ENCODE measurements around the gene UBE2QL1. TPM values are rescaled to one million over a fixed set of nuclear protein-coding genes. Genes with fewer than 3 reads are reported as not detected.

Gene UBE2QL1
- total RNA-seq, 1 experiment from 2014 or later, result 0.54 TPM

GRCh38 chr5:6454628-6455053, 6.0 kb downstream of the UBE2QL1 start:
- DNase-seq (ENCODE audit: low spot score), result no peak

DNA sequence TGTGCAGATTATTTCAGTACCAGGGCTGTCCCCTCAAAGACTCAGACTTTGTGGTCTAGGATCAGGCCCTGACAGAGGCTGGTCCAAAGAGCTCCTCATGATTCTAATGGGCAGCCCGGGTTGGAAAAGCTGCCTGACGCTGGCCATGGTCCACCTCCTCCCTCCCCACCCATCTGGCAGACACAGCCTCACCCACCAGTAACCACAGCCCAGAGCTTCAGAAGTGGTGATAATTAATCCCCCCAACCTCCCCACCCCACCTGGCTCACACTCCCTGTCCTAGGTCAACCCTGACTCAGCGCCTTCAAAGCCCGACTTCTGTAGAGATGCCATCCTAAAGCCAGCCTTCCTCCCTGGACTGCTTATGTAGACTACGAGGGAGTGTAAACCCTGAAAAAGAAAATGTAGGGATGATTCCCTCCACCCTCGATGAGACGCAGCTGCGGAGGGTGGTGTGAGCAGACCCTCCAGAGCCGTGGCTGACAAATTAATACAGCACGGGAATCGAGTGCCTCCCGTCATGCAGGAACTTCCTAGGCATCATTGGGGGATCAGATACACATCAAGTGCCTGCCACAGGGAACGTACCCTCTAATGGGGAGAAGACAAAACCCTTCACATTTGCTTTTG, 7.0 kb downstream of the UBE2QL1 start:
- DNase-seq (ENCODE audit: low spot score), result no peak

- no peak for DNase-seq (ENCODE audit: low spot score)
Measured at GRCh38 chr5:6456766-6457370, 8.2 kb downstream of the UBE2QL1 start.

- no peak for DNase-seq (ENCODE audit: low spot score)
Measured at GRCh38 chr5:6457592-6457991, 8.9 kb downstream of the UBE2QL1 start.

- DNase-seq (ENCODE audit: low spot score), result no peak
Measured at GRCh38 chr5:6458833-6459232, 10.2 kb downstream of the UBE2QL1 start.

GRCh38 chr5:6459896-6460295, 11.2 kb downstream of the UBE2QL1 start:
- DNase-seq (ENCODE audit: low spot score), result no peak

DNA sequence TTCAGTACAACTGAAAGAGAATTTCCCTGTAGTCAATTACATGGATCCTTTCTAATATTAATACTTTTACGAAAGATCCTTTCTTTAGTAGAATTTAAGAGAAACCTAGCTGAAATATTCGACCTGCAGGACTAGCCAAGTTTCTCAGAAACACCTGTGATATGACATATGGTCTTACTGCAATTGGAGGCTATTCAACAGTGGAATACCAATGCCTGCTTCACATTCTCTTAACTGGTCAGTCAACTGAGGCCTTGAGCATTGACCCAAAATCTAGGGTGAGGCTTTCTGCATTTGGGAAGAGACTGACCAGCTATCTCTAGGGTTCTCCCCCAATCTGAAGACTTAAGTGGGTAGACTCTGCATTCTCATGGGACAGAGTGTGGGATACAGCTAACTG, 12.3 kb downstream of the UBE2QL1 start:
- DNase-seq (ENCODE audit: low spot score), result no peak

GRCh38 chr5:6461793-6462650, 13.4 kb downstream of the UBE2QL1 start:
- DNase-seq (ENCODE audit: low spot score), result no peak

- no peak for DNase-seq (ENCODE audit: low spot score)
Measured at GRCh38 chr5:6462671-6463070, 14.0 kb downstream of the UBE2QL1 start.

GRCh38 chr5:6464441-6464840, 15.8 kb downstream of the UBE2QL1 start:
- no peak for DNase-seq (ENCODE audit: low spot score)

DNA sequence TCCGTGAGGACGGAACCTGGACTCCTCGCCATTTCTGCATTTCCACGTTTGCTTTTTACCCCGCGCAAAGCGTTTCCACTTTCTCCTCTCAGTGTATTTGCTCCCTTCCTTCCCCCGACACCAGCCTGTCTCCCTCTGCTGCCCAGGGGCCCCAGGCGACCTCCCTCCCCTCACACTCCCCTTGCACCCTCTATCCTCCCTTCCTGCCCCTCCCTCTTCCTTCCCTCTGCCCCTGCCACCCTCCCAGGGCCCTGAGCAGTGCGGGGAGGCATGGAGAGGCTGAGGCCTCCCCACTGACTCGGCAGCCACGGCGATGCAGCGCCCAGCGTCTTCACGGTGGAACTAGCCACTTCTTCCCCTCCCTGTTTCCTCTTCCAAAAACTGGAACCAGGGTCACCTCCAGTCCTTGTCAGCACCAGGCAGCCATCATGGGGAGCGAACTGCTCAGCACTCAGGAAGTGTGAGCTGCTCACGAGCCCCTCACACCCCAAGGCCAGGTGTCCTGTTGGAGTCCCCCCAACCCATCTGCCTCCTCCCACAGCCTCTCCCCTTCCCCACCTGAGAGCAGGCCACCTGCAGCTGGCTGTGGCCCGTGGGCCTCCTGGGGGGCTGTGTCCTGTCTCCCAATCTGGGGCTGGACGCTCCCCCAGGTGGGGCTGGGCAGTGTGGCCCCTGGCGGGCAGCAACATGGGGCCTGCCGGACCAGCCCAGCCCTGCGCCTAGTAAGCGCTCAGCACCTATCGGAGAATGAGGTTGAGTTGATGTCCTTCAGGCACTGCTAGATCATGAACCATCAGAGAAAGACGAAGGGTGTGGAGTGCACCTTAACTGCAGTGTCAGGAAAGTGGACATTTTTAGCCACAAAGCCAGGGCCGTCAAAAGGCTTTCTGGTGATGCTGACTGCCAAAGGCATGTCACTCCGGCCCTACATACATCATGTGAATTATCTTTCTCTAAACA, 17.5 kb downstream of the UBE2QL1 start:
- no peak for DNase-seq (ENCODE audit: low spot score)

- DNase-seq (ENCODE audit: low spot score), result no peak
Measured at GRCh38 chr5:6466975-6467567, 18.4 kb downstream of the UBE2QL1 start.

DNA sequence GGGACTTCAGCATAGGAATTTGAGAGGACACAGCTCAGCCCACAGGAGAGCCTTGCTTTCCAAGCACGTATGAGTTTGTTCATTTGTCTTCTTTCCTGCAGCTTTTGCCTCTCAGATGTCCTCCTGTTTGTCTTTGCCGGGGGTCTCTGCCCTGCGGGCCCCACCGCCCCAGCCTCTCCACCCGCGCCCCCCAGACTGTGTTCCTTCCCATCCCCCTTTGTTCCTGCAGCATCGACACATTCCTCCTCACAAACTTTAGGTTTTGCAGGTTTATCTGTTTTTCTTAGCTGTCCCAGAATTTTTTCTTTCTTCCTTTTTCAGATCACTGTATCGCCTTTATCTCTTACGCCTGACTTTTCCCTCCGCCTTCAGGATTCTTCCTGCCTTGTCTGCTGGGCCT, 18.9 kb downstream of the UBE2QL1 start:
- DNase-seq (ENCODE audit: low spot score), result no peak

- DNase-seq (ENCODE audit: low spot score), result no peak
Measured at GRCh38 chr5:6468104-6468503, 19.4 kb downstream of the UBE2QL1 start.

GRCh38 chr5:6468870-6469269, 20.2 kb downstream of the UBE2QL1 start:
- DNase-seq (ENCODE audit: low spot score), result no peak

GRCh38 chr5:6469836-6470235, 21.2 kb downstream of the UBE2QL1 start:
- no peak for DNase-seq (ENCODE audit: low spot score)

DNA sequence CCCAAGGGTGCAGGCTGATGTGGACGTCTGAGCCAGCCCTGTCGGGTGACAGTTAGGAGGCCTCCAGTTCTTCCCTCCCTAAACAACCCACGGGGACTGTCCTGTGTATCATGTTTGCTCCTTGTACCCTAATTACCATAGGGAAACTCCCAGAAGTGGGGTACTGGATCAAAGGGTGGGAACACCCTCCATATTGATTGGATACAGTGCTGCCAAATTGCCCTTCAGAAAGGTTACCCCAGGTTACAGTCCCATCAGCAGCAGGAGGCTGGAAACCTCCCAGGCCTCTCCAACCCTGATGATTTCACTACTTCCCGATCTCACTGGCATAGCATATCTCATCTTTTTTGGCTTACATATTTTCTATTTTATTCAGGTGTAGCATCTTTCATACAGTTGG, 22.0 kb downstream of the UBE2QL1 start:
- no peak for DNase-seq (ENCODE audit: low spot score)

DNA sequence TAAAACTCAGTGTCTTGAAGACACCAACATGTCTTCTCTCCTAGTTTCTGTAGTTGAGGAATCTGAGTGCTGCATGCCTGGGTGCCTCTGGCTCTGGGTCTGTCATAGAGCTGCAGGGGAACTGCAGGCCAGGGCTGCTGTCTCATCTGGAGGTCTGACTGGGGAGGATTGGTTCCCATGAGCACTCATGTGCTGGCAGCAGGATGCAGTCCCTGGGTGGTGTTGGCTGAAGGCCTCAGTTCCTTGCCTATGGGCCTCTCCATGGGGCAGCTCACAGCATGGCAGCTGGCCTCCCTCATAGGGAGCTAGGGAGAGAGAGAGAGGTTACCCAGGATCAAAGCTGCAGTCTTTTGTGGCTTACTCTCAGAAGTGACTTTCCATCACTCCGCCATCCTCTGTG, 22.6 kb downstream of the UBE2QL1 start:
- DNase-seq (ENCODE audit: low spot score), result no peak

DNA sequence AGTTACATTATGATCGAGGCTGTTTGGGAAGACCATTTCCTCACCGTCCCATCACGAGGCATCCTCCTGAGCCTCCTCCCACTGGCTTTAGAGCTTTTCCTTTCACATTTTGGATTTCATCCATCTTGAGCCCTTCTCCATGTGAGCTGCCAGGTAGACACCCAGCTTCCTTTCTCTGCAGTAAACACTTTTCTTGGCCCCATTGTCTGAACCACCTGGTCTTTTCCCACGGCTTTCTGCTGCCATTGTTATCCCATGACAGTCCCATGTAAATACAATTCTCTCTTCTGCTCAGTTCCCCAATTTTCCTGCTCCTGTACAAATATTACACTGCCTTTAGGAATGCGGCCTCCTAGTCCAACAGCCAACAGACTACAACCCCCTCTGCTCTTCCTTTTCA, 24.1 kb downstream of the UBE2QL1 start:
- DNase-seq (ENCODE audit: low spot score), result no peak

GRCh38 chr5:6473284-6473683, 24.6 kb downstream of the UBE2QL1 start:
- DNase-seq (ENCODE audit: low spot score), result no peak

GRCh38 chr5:6475626-6476312, 27.1 kb downstream of the UBE2QL1 start:
- no peak for DNase-seq (ENCODE audit: low spot score)
